HG02840 (cell line): ENCODE measurements around the gene GNL1.
A peak's percentile ranks its signal among the peaks of the same experiment; 100 is the strongest.

Source experiments
- ATAC-seq: cut with Tn5 transposase; IDR thresholded peaks from one replicate; pipeline ENCODE4 v1.9.1; 2021; ENCODE audit warnings: mild to moderate bottlenecking, moderate library complexity, moderate number of reproducible peaks; ENCODE audit not compliant: unreplicated experiment, low FRiP score

GNL1 gene

GRCh38 chr6:30570740-30571074, 14.4 kb upstream of the GNL1 start:
- ATAC-seq: peak; percentile 4

GRCh38 chr6:30570263-30570662, 14.0 kb upstream of the GNL1 start:
- no peak for ATAC-seq

- no peak for ATAC-seq
Observed at GRCh38 chr6:30568245-30568644, 12.0 kb upstream of the GNL1 start.

GRCh38 chr6:30565772-30566171, 9.5 kb upstream of the GNL1 start:
- ATAC-seq: no peak

GRCh38 chr6:30564114-30564513, 7.8 kb upstream of the GNL1 start:
- ATAC-seq: no peak

- no peak for ATAC-seq
Observed at GRCh38 chr6:30562470-30563425, 6.5 kb upstream of the GNL1 start.

- no peak for ATAC-seq
Observed at GRCh38 chr6:30560930-30561329, 4.6 kb upstream of the GNL1 start.

GRCh38 chr6:30557683-30557981, 1.3 kb upstream of the GNL1 start:
- no peak for ATAC-seq

- peak; percentile 55 for ATAC-seq
Observed at GRCh38 chr6:30556906-30557682, 805 bp upstream of the GNL1 start, which contains the start of gene PRR3. Gene PRR3, plus strand, starts transcription at chr6:30557295. Its CDS starts 50 bp downstream, at chr6:30557345.

GRCh38 chr6:30555816-30556065, 548 bp downstream of the GNL1 start:
- ATAC-seq: no peak

- no peak for ATAC-seq
Observed at GRCh38 chr6:30554962-30555815, 1.1 kb downstream of the GNL1 start.

- no peak for ATAC-seq
Observed at GRCh38 chr6:30554404-30554803, 1.9 kb downstream of the GNL1 start.

GRCh38 chr6:30548375-30548774, 7.9 kb downstream of the GNL1 start:
- ATAC-seq: no peak

GRCh38 chr6:30547454-30547853, 8.8 kb downstream of the GNL1 start:
- ATAC-seq: no peak

- ATAC-seq: no peak
Observed at GRCh38 chr6:30544666-30545272, 11.5 kb downstream of the GNL1 start.

- ATAC-seq: no peak
Observed at GRCh38 chr6:30543821-30544220, 12.5 kb downstream of the GNL1 start.

- no peak for ATAC-seq
Observed at GRCh38 chr6:30542915-30543314, 13.4 kb downstream of the GNL1 start.

GRCh38 chr6:30542404-30542725, 13.9 kb downstream of the GNL1 start:
- no peak for ATAC-seq

GRCh38 chr6:30541515-30542403, 14.5 kb downstream of the GNL1 start:
- ATAC-seq: no peak

GRCh38 chr6:30537931-30538330, 18.4 kb downstream of the GNL1 start:
- ATAC-seq: no peak
